ENCODE measurements around the gene XIRP2.
"Not testable (repeated sequence)": the region's sequence is repeated elsewhere in the genome, so short reads cannot be mapped to it uniquely, and the experiment has no call there.

Gene XIRP2

DNA sequence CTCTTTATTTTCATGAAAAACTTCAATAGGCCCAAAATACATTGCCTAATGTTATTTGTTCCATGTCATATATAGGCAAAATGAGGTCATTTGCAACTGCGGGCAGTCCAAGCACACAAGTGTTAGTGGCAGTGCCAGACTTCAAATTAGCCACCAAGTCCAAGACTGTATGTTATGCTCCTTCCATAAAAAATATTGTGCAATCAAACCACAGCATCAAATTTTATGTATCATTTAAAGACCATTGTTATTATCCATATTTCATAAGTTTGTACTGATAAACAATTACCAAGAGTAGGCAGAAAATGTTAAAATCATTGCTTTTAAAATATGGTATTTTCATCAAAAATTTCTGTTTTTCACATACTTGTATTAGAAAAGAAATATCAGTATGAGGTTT, 54.1 kb downstream of the XIRP2 start:
- no peak for DNase-seq (ENCODE audit: low read depth in 3 of 3)

GRCh38 chr2:166944909-166945308, 56.6 kb downstream of the XIRP2 start:
- DNase-seq (ENCODE audit: low read depth in 3 of 3) = no peak

GRCh38 chr2:166957686-166958085, 69.4 kb downstream of the XIRP2 start:
- no peak for DNase-seq (ENCODE audit: low read depth in 3 of 3)

DNA sequence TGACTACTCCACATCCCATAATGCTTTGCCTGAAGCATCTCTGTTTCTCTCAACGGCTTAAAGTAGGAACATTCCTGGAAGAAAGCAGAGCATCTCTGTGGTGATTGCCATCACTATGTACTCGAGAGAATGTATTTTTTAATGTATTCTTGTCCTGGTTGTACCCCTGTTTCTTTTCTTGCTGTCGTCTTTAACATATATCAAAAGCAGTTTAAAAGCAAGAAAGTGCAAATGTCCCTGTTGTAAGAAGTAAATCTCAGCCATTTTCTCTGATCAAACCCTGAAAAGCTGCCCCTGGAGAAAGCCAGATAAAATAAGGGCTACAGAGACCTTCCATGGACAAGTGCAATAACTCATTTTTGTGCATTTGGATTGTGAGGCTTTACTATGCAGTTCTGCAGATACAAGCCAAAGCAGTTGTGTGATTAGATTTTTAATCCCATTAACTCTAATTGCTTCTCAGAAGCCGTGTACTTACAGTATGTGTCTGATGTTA, 70.8 kb downstream of the XIRP2 start:
- no peak for DNase-seq (ENCODE audit: low read depth in 3 of 3)

DNA sequence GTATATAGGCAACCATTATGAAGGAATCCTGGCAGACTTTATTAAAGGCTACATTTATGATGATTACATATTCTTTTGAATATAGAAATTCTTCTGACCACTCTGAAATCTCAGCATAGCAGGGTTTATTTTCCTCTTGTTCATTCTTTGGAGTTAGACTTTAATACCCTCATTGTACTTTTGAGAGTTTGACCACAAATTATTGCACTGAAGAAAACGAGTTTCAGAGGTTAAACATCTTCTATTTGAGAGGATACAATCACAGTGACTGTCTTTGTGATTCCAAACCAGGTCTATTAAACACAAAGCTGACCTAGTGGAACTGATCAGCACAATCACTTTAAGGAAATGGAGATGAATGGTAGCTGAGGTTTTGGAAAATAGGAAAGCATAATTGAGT, 71.3 kb downstream of the XIRP2 start:
- no peak for DNase-seq (ENCODE audit: low read depth in 3 of 3)

GRCh38 chr2:166960702-166961270, 72.5 kb downstream of the XIRP2 start:
- DNase-seq (ENCODE audit: low read depth in 3 of 3) = no peak

DNA sequence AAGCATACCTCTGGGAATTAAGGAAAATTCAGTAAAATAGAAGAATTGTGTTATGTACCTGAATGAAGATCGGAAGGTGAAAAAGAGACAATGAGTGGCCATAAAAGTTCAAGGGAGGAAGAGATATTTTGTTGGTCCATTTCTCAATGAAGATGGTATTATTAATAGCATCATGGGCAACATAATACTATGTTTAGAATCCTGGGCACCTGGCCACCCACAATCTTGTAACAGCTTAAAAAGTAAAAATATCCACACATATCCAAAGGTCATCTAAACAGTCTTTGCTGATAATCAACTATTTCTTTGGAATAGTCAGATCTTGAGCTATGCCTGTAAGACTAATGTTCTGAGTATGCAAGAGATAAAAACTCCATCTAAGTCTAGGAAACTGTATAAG, 73.7 kb downstream of the XIRP2 start:
- no peak for DNase-seq (ENCODE audit: low read depth in 3 of 3)

- DNase-seq (ENCODE audit: low read depth in 3 of 3) = no peak
Measured at GRCh38 chr2:166969486-166969885, 81.2 kb downstream of the XIRP2 start.

- DNase-seq (ENCODE audit: low read depth in 3 of 3) = no peak
Measured at GRCh38 chr2:166972002-166972401, 83.7 kb downstream of the XIRP2 start.

- DNase-seq (ENCODE audit: low read depth in 3 of 3) = no peak
Measured at GRCh38 chr2:166972418-166972817, 84.1 kb downstream of the XIRP2 start.

- DNase-seq (ENCODE audit: low read depth in 3 of 3) = no peak
Measured at GRCh38 chr2:166984188-166984587, 95.9 kb downstream of the XIRP2 start.

- no peak for DNase-seq (ENCODE audit: low read depth in 3 of 3)
Measured at GRCh38 chr2:166984797-166985196, 96.5 kb downstream of the XIRP2 start.

DNA sequence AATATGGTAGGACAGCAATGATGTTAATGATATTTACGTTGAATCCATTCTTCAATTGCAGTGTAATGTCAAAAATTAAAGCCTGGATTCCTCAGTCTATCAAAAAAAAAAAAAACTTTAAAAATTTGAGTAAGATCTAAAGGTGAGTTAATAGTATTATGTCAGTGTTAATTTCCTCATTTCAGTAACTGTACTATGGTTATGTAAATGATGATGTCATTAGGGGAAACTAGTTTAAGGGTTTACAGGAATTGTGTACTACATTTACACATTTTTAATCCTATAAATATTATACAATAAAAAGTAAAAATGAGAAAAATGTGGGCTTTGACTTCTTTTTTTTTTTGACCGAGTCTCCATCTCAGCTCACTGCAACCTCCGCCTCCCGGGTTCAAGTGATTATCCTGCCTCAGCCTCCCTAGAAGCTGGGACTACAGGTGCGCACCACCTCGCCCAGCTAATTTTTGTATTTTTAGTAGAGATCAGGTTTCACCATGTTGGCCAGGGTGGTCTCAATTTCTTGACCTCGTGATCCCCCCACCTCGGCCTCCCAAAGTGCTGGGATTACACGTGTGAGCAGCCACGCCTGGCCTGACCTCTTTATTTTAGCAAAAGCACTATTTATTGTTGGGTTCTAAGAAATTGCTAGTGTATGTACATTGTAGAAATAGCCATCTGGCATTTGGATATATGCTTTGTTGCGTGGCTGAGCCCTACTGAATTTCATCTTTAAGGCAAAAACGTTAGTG, 106.5 kb downstream of the XIRP2 start:
- no peak for DNase-seq (ENCODE audit: low read depth in 3 of 3)

DNA sequence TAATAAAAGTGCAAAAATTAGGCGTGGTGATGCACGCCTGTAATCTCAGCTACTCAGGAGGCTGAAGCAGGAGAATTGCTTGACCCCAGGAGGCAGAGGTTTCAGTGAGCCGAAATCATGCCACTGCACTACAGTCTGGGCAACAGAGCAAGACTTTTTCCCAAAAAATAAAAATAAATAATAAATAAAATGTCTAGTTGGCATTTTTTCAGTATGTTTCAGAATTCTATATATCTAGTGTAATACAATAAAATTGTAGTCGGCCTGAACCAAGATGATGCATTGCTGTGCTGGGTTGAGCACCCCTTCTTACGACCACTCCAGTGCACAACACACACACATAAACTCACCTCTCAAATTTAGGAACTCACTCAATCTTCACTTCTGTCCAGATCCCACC, 108.2 kb downstream of the XIRP2 start:
- DNase-seq (ENCODE audit: low read depth in 3 of 3) = no peak

- no peak for DNase-seq (ENCODE audit: low read depth in 3 of 3)
Measured at GRCh38 chr2:167001165-167001564, 112.9 kb downstream of the XIRP2 start.

- DNase-seq (ENCODE audit: low read depth in 3 of 3) = no peak
Measured at GRCh38 chr2:167005096-167005495, 116.8 kb downstream of the XIRP2 start.

GRCh38 chr2:167013227-167013626, 124.9 kb downstream of the XIRP2 start:
- DNase-seq (ENCODE audit: low read depth in 3 of 3) = no peak

DNA sequence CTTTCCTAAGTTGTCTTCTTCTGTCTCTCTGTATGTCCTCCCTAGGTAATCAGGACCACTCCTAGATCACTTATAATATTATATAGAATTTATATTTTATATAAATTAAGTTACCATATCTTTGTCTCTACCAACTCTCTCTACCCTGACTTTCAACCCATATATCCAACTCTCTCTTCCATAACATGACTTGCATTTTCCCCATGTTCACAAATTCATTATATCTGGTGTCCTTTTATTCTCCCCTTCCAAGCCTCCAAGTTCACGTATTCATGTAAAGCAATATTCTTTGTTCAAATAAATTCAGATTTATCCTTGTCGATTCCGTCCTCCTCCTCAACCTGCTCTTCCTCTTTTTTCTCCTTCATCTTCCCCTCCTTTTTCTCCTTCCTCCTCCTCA, 127.5 kb downstream of the XIRP2 start:
- no peak for DNase-seq (ENCODE audit: low read depth in 3 of 3)

DNA sequence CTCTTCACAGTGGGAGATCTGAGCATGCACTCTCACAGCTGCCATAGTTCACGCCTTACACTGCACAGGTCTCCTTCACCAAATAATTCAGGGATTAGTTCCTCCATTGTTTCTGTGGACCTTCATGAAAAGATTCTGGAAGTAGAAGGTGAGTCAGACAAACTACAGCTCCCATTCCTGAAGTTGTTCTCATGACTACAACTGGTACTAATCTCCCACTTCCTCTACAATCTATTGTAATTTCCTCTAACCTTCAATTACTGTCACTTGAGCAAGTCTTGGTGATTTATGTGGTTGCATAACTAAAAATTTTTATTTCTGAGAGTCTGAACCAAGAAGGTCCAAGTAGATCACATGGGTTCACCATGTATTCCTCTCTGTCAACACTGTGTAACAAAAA, 128.7 kb downstream of the XIRP2 start:
- DNase-seq (ENCODE audit: low read depth in 3 of 3) = no peak

DNA sequence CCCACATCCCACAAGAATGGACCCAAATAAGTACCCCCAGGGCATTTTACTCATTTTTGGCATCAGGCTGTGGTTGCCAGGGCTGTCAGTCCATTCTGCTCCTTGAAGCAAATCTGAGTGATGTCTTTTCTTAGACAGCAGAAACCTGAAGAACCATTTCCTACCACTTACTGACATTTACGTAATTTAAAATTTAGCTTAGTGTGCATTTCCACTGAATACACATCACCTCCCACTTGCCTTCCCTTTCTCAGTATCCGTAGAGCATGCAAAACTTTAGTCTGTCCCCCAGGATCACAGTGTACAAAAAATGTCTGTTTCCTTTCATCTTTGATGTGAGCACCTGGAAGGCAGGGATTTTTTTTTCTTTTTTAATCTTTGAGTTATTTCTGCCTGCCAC, 130.3 kb downstream of the XIRP2 start:
- DNase-seq (ENCODE audit: low read depth in 3 of 3) = no peak

GRCh38 chr2:167028503-167028902, 140.2 kb downstream of the XIRP2 start:
- no peak for DNase-seq (ENCODE audit: low read depth in 3 of 3)

GRCh38 chr2:167034976-167035375, 146.7 kb downstream of the XIRP2 start:
- DNase-seq (ENCODE audit: low read depth in 3 of 3) = not testable (repeated sequence)

DNA sequence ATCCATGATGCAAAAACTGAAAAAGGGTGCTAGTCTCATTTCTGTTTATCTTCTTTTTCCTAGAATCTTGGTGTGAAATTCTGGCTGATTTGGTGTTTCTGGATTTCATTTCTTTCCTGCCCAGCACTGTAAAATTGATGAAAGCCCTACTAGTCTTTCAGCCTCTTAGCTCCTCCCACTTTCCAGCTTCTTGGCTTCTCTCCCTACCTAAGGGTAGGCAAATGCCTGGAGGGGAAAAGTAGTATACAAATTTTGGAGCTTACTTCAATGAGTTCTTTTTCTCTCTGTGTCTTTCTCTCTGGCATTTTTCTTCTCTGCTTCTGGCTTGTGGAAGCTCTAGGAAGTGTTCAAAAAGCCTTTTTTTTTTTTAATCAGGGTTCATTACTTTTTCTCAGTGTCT, 160.5 kb downstream of the XIRP2 start:
- DNase-seq (ENCODE audit: low read depth in 3 of 3) = no peak

DNA sequence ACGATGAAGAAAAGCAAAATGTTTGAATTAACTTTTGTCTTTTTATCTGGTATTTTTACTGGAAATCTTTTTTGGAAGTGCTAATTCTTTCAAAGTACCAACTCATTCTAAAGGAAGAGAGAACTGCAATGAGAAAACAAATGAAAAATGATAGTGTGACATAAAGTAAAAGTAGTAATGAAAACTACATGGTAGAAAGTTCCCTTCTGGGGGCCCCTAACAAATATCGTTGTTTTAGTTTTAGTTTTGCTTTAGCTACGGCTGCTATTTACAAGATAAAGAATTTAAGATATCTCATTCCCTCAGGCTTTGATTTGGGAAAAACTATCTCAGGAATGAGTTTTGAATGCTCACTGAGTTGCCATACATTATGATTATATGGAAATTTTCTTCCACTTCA, 161.4 kb downstream of the XIRP2 start:
- no peak for DNase-seq (ENCODE audit: low read depth in 3 of 3)

Data from stimulated activated CD4-positive, alpha-beta T cell treated with anti-CD3 and anti-CD28 coated beads, TNF-alpha, amount 100 ng/mL, for 24 hours (primary cell).